B cell (primary cell): ENCODE data around the gene RELL2. TPM values are rescaled to one million over a fixed set of nuclear protein-coding genes. Genes with fewer than 3 reads are reported as not detected.
A peak's percentile ranks its signal among the peaks of the same experiment; 100 is the strongest.

Source experiments
- ATAC-seq: fragments of 200-7000 bp; cut with Tn5 transposase; one replicate; pipeline ENCODE4 v1.10.0; 2021; ENCODE audit warnings: low read depth, mild to moderate bottlenecking, moderate number of reproducible peaks, moderate library complexity
- CTCF ChIA-PET: fragments of 350-600 bp; sonication (Branson Sonifier 250); formaldehyde crosslinking; loops from one replicate; lab custom pipeline; 2021; ENCODE audit warnings: antibody characterized with exemption, inconsistent platforms; lab: Charles Lee
- POLR2A ChIA-PET: fragments of 350-600 bp; sonication (Branson Sonifier 250); formaldehyde crosslinking; loops from one replicate; lab custom pipeline; 2021; ENCODE audit warnings: antibody characterized with exemption; lab: Charles Lee
- DNase-seq: peaks from one replicate; pipeline ENCODE4 v3.0.0; 2013
- H2AFZ ChIP-seq: 2 replicates; pipeline ENCODE4 v1.6.1; 2012; ENCODE audit warnings: mild to moderate bottlenecking, low read depth, low read length; ENCODE audit not compliant: insufficient read depth, poor library complexity, severe bottlenecking
- H3K27ac ChIP-seq, 2 donors: 1 replicate in 1 of 2; 2 replicates in 1 of 2; pipeline ENCODE4 v1.5.1; 2012 to 2013; ENCODE audit warnings: low read length in 2 of 2, mild to moderate bottlenecking in 2 of 2, moderate library complexity in 1 of 2
- H3K27me3 ChIP-seq, 4 experiments: fragments of 200-600 bp in 1 of 4; sonication (generic) in 1 of 4; replicated peaks in 1 of 4; 1 replicate in 2 of 4; 2 replicates in 2 of 4; pipeline versions ENCODE4 v1.6.1 to v1.7.0; 2013 to 2016; ENCODE audit warnings: low read length in 3 of 4, mild to moderate bottlenecking in 2 of 4, mixed read lengths in 1 of 4, moderate library complexity in 1 of 4; ENCODE audit not compliant: insufficient read depth in 4 of 4, control insufficient read depth in 3 of 4; ENCODE audit errors: control extremely low read depth in 1 of 4
- H3K36me3 ChIP-seq, 2 experiments: replicated peaks in 1 of 2; 1 replicate in 1 of 2; 2 replicates in 1 of 2; pipeline versions ENCODE4 v1.6.1 to v1.7.1; 2013; ENCODE audit warnings: low read length in 1 of 2; ENCODE audit not compliant: insufficient read depth in 2 of 2, control insufficient read depth in 1 of 2; ENCODE audit errors: control extremely low read depth in 1 of 2, extremely low read depth in 1 of 2
- H3K4me1 ChIP-seq, 2 donors: fragments of 200-600 bp in 1 of 2; sonication (generic) in 1 of 2; 1 replicate in 1 of 2; 2 replicates in 1 of 2; pipeline versions ENCODE4 v1.5.1 to v1.6.1; 2013 to 2017; ENCODE audit warnings: low read length in 2 of 2; ENCODE audit not compliant: control insufficient read depth in 2 of 2, insufficient read depth in 2 of 2
- H3K4me2 ChIP-seq: replicated peaks from 2 replicates; pipeline ENCODE3; 2012; ENCODE audit warnings: mild to moderate bottlenecking, low read depth, low read length; ENCODE audit not compliant: poor library complexity, severe bottlenecking
- H3K4me3 ChIP-seq, 5 experiments: fragments of 200-600 bp in 1 of 5; sonication (generic) in 1 of 5; 1 replicate in 3 of 5; 2 replicates in 2 of 5; pipeline versions ENCODE4 v1.5.1 to v1.7.0; 2011 to 2016; ENCODE audit warnings: low read length in 4 of 5, mild to moderate bottlenecking in 4 of 5, low read depth in 2 of 5, control low read depth in 1 of 5, moderate library complexity in 1 of 5; ENCODE audit not compliant: insufficient read depth in 1 of 5; ENCODE audit errors: control extremely low read depth in 1 of 5, extremely low read depth in 1 of 5
- H3K79me2 ChIP-seq: fragments of 200-600 bp; sonication (generic); one replicate; pipeline ENCODE4 v1.6.0; 2016; ENCODE audit warnings: low read length; ENCODE audit not compliant: control insufficient read depth, insufficient read depth
- H3K9ac ChIP-seq: fragments of 200-600 bp; sonication (generic); 2 replicates; pipeline ENCODE4 v1.6.1; 2017; ENCODE audit warnings: mild to moderate bottlenecking, low read length, moderate library complexity
- H3K9me3 ChIP-seq, 3 donors: one replicate each; pipeline versions ENCODE4 v1.6.1 to v1.7.1; 2013; ENCODE audit warnings: low read length in 2 of 3; ENCODE audit not compliant: control insufficient read depth in 2 of 3, insufficient read depth in 1 of 3; ENCODE audit errors: control extremely low read depth in 1 of 3
- H4K20me1 ChIP-seq: 2 replicates; pipeline ENCODE4 v1.6.0; 2012; ENCODE audit warnings: mild to moderate bottlenecking, low read length; ENCODE audit not compliant: insufficient read depth, control insufficient read depth, poor library complexity, severe bottlenecking
- H3K27ac Mint-ChIP-seq: one replicate; pipeline ENCODE4 v1.8.0; 2021; ENCODE audit warnings: mixed read lengths
- H3K27me3 Mint-ChIP-seq: one replicate; pipeline ENCODE4 v1.8.0; 2021; ENCODE audit warnings: mixed read lengths
- H3K4me1 Mint-ChIP-seq: one replicate; pipeline ENCODE4 v1.8.0; 2021; ENCODE audit warnings: mixed read lengths
- H3K4me3 Mint-ChIP-seq: one replicate; pipeline ENCODE4 v1.8.0; 2021; ENCODE audit warnings: mixed read lengths
- H3K9me3 Mint-ChIP-seq: one replicate; pipeline ENCODE4 v1.8.0; 2022; ENCODE audit warnings: mixed read lengths; ENCODE audit not compliant: insufficient read depth
- EZH2 ChIP-seq: IDR thresholded peaks from 2 replicates; pipeline ENCODE4 v1.6.1; 2012; ENCODE audit warnings: borderline replicate concordance, low read depth, mild to moderate bottlenecking, moderate library complexity, low read length; ENCODE audit not compliant: insufficient read depth, poor library complexity, severe bottlenecking
- whole genome bisulfite sequencing: methylation state at CpG from one replicate; pipeline ENCODE4 v1.1.5; 2013; ENCODE audit warnings: missing lambda C conversion rate; ENCODE audit not compliant: insufficient coverage; 5-methylcytosine and 5-hydroxymethylcytosine counted together
- intact Hi-C: fragments of 100-400 bp; cut with micrococcal nuclease; formaldehyde crosslinking; loops from one replicate; pipeline ENCODE4 v1.10.0; 2022
- polyA plus RNA-seq: library from polyadenylated mRNA; depleted of rRNA; stranded (reverse); fragments of >200 nt; gene quantifications from 2 replicates; pipeline ENCODE4 v1.2.3, GENCODE V29; 2012
- total RNA-seq, 2 donors: library from RNA; stranded (reverse); fragments of 120-200 nt in 1 of 2; gene quantifications; 1 replicate in 1 of 2; 2 replicates in 1 of 2; pipeline versions ENCODE4 v1.2.3 to v1.2.4, GENCODE V29; 2013 to 2022
- TF ChIP-seq, protein P1 (sequence below): fragments of 200-600 bp; IDR thresholded peaks from one replicate; pipeline ENCODE4 v1.8.0; 2022; ENCODE audit warnings: antibody characterized with exemption, mild to moderate bottlenecking

RELL2 gene
- total and polyA plus RNA-seq, 2 donors (not counting 1 experiment from before 2014, with no cell fraction given) = 12.1 to 48.9 TPM

DNA sequence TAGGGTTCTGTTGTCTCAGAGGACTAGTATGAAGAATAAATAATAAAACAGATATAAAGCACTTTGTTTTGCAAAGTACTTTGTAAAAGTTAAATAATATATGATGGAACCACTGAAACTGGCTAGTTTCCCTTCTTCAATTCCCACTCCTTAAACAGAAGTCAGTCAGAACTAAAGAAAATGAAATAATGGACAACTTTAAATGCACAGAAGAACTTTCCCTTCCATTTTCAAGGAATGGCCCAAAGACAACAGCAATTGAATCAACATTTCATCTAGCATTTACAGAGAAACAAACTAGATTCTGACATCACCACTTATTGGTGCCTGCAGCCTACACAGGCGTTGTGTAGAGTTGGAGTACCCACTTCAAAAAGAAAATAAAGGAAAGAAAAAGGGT is 34.2 kb upstream of the RELL2 start:
- ChIA-PET POLR2A (interaction anchor here (0.8 kb wide), 1 partner anchor 14 kb away, joined by 4 read pairs; no protein-coding TSS in a partner anchor), CTCF (interaction anchor here (1.0 to 28.1 kb wide), 6 partner anchors 12 to 45 kb away, joined by 3 to 760 read pairs (median 6); partner anchors contain the start of gene DIAPH1)
- no peak overlapping the region for H3K4me3 Mint-ChIP-seq
- H3K4me1 Mint-ChIP-seq = peaks cover 80% of the 10 kb centered on the region
- Histone ChIP-seq H4K20me1 (peaks cover 19% of the 10 kb centered on the region), H3K9ac (no peak overlapping the region), H3K4me3 (no peak overlapping the region), H3K4me2 (no peak overlapping the region), H3K4me1 (peaks cover 47 to 69% of the 10 kb centered on the region in 2 donors), H3K9me3 (peaks cover 0 to under 1% (median 0%) of the 10 kb centered on the region in 3 donors), H3K27ac (no peak overlapping the region), H3K36me3 (peaks cover 2 to 3% of the 10 kb centered on the region in 2 experiments), H3K27me3 (no peaks in the 10 kb centered on the region), H2AFZ (no peak overlapping the region), H3K79me2 (peaks cover 83% of the 10 kb centered on the region)
- H3K27ac Mint-ChIP-seq = no peak overlapping the region
- no peak for TF ChIP-seq EZH2
- TF ChIP-seq, protein P1, sequence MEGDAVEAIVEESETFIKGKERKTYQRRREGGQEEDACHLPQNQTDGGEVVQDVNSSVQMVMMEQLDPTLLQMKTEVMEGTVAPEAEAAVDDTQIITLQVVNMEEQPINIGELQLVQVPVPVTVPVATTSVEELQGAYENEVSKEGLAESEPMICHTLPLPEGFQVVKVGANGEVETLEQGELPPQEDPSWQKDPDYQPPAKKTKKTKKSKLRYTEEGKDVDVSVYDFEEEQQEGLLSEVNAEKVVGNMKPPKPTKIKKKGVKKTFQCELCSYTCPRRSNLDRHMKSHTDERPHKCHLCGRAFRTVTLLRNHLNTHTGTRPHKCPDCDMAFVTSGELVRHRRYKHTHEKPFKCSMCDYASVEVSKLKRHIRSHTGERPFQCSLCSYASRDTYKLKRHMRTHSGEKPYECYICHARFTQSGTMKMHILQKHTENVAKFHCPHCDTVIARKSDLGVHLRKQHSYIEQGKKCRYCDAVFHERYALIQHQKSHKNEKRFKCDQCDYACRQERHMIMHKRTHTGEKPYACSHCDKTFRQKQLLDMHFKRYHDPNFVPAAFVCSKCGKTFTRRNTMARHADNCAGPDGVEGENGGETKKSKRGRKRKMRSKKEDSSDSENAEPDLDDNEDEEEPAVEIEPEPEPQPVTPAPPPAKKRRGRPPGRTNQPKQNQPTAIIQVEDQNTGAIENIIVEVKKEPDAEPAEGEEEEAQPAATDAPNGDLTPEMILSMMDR = no peak
- WGBS = no CpG with 5 or more reads among the region's 1 CpG
- ATAC-seq (no peak), DNase-seq (no peak)
- intact Hi-C loops = no loop called here
- no peaks in the 10 kb centered on the region for H3K9me3 Mint-ChIP-seq
- no peaks in the 10 kb centered on the region for H3K27me3 Mint-ChIP-seq

GRCh38 chr5:141603923-141604717 is 32.7 kb upstream of the RELL2 start:
- Histone ChIP-seq H3K36me3 (no peaks in the 10 kb centered on the region), H3K4me2 (peak overlapping the region; percentile 68), H3K79me2 (peaks cover 89% of the 10 kb centered on the region), H3K27ac (peak overlapping the region; percentile 29 to 84), H3K9ac (peak overlapping the region; percentile 24), H3K27me3 (no peaks in the 10 kb centered on the region), H3K9me3 (no peaks in the 10 kb centered on the region), H3K4me1 (peaks cover 53 to 74% of the 10 kb centered on the region in 2 donors), H2AFZ (no peak overlapping the region), H4K20me1 (peaks cover 17% of the 10 kb centered on the region), H3K4me3 (no peak overlapping the region)
- Mint-ChIP-seq H3K4me3 (peak overlapping the region; percentile 68), H3K27ac (peak overlapping the region; percentile 80), H3K27me3 (no peaks in the 10 kb centered on the region), H3K4me1 (peaks cover 78% of the 10 kb centered on the region), H3K9me3 (no peaks in the 10 kb centered on the region)
- intact Hi-C loops = no loop called here
- ATAC-seq = no peak
- WGBS = 48% methylated on average over 3 of the region's 6 CpGs
- POLR2A ChIA-PET = no interaction called here
- peak; percentile 30 for DNase-seq
- CTCF ChIA-PET = interaction anchor here (1.1 to 28.1 kb wide), 6 partner anchors 11 to 46 kb away, joined by 3 to 760 read pairs (median 6); partner anchors contain the start of genes DIAPH1 and HDAC3
- no peak for TF ChIP-seq EZH2
- TF ChIP-seq, protein P1 = no peak
